GM18861 (cell line): ENCODE measurements around the gene UGT1A4.
"Not testable (repeated sequence)": the region's sequence is repeated elsewhere in the genome, so short reads cannot be mapped to it uniquely, and the experiment has no call there.

ENCODE experiments used
- ATAC-seq: cut with Tn5 transposase; IDR thresholded peaks from one replicate; pipeline ENCODE4 v1.9.1; 2021; ENCODE audit not compliant: unreplicated experiment

Gene UGT1A4

GRCh38 chr2:233699424-233700027, 19.0 kb upstream of the UGT1A4 start:
- ATAC-seq = no peak

DNA sequence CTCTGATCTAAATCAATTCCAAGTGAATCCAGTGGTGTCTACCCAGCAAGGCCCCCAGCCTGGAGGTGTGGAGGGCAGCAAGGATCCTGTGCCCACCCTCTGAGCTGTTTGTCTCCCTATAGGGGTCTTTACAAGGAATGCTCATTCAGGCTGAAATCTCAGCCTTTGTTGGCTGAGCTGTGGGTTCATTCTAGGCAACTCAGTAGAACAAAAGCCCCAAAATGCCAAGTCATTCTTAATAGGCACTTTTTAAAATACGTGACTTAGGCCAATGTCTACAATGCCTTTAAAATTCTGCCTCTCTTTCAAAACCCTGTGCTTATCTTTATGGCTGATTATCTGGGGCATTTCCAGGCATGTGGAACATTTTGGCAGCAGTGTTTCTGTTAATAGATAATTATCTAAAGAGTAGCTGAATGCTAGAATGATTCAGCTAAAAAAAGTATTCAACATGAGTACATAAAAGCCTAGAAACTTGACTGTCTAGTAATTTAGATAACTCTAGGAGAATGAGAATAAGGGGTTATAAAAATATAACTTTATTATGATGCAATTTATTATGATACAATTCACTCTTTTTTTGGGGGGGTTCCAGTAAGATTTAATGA, 18.4 kb upstream of the UGT1A4 start:
- ATAC-seq = no peak

- not testable (repeated sequence) for ATAC-seq
Observed at GRCh38 chr2:233700842-233701241, 17.7 kb upstream of the UGT1A4 start.

- no peak for ATAC-seq
Observed at GRCh38 chr2:233702238-233702637, 16.3 kb upstream of the UGT1A4 start.

DNA sequence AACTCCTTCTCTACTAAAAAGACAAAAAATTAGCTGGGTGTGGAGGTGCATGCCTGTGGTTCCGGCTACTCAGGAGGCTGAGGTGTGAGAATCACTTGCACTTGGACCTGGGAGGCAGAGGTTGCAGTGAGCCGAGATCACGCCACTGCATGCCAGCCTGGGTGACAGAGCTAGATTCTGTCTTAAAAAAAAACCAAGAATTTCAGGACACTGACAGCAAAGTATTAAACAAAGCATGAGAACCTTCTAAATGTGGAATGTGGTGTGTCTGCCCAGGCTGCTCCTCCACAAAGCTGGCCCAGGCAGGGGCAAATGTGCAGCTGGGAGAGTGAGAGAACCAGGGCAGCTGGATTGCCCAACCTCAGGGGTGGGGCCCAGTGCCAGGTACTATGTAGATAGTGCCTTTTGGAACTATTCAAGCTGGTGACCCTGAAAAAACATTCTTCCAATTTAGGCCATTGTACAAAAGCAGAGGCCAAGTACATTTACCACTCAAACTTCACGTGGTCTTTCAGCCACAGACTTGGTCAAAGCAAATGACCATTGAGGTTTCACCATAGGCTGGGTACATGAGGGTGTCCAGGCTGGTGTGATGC, 12.5 kb upstream of the UGT1A4 start:
- no peak for ATAC-seq

DNA sequence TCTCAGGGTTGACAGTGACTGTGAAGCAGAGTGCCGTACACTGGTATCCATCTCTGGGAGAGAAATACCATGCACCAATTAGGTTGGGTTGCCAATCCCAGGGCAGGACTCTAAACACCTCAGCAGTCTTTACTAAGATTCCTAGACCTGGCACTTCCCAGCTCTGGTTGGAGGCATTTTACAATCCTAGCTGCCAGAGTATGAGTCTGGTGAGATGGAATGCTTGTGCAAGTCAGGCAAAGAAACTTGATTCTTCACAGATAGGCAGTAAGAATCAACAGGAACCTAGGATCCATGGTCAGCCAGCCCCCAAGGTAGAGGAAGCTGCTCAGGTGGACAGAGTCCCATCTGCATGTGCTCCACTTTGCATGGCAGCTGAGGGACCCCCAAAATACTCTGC, 11.8 kb upstream of the UGT1A4 start:
- no peak for ATAC-seq

- no peak for ATAC-seq
Observed at GRCh38 chr2:233707940-233708644, 10.4 kb upstream of the UGT1A4 start.

GRCh38 chr2:233708942-233709341, 9.6 kb upstream of the UGT1A4 start:
- ATAC-seq = no peak

DNA sequence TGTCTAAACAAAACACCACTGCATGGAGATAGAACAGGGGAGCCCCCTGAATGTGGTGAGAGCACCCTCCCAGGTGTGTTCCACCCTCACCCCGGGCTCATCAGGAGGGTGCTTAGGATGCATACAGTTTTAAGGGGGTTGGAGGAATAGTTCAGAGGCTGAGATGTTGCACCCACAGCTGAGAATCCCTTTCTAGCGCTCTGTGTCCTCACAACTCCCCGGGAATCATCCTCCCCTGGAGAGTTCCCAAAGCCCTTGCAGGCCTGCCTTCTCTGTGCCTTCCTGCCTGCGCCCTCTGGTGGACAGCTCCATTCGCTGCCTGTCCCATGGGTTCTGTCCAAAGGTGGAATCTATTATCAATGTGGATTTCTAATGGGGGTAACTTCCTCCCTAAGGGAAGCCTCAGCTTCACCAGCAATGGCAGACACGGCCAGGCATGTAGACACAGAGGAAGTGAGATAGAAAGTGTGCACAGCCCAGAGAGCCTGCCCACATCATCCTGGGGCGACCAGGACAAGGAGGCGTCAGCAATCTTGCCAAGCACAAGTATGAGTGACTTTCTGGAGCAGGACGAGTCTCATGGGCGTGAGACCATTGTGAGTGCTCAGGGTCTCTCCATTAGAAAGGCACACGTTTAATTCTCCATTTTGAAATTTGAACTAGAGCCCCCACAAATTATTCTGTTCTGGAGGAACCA, 7.1 kb upstream of the UGT1A4 start:
- ATAC-seq = no peak

DNA sequence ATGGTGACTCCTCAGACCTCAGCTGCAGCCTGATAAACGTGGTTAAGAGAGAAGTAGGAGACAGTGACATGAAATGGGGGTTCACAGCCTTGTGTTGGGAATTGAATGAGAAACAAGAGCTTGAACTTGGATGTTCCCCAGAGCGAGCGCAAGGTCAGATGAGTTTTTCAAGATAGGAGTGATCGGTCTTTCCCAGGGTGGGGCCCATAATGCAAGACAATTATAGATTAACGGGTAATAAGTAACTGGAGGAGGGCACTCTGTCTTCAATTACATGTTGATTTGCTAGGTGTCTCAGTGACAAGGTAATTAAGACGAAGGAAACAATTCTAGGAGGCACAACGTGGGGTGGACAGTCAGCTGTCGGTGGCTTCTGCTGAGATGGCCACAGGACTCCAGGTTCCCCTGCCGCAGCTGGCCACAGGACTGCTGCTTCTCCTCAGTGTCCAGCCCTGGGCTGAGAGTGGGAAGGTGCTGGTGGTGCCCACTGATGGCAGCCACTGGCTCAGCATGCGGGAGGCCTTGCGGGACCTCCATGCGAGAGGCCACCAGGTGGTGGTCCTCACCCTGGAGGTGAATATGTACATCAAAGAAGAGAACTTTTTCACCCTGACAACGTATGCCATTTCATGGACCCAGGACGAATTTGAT, 5.8 kb upstream of the UGT1A4 start, which contains the start of gene UGT1A5:
UGT1A5 (plus strand) TSS at position 297 of the 651 bp plus-strand sequence; CDS start at position 382, 85 bp downstream.
- ATAC-seq = no peak

GRCh38 chr2:233713262-233713615, 5.3 kb upstream of the UGT1A4 start:
- no peak for ATAC-seq

GRCh38 chr2:233714121-233714520, 4.4 kb upstream of the UGT1A4 start:
- no peak for ATAC-seq

- no peak for ATAC-seq
Observed at GRCh38 chr2:233728723-233729301, 10.3 kb downstream of the UGT1A4 start, which contains the start of gene UGT1A3. UGT1A3 (plus strand) TSS chr2:233729042; CDS start chr2:233729127, 85 bp downstream.

- not testable (repeated sequence) for ATAC-seq
Observed at GRCh38 chr2:233736868-233737653, 18.5 kb downstream of the UGT1A4 start.

DNA sequence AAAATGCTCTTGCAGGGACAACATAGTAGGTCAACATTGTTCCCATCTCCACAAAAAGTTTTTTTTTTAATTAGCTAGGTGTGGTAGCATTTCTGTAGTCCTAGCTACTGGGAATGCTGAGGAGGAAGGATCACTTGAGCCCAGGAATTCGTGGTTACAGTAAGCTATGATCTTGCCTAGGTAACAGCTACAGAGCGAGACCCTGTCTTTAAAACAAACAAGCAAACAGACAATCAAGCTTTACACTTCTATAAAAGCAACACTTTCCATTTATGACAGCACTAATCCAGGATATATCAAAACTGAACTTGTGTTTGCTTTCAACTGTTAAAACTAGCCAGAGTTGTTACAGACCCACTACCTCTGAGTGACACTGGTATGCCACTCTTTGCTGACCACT, 22.3 kb downstream of the UGT1A4 start:
- no peak for ATAC-seq

DNA sequence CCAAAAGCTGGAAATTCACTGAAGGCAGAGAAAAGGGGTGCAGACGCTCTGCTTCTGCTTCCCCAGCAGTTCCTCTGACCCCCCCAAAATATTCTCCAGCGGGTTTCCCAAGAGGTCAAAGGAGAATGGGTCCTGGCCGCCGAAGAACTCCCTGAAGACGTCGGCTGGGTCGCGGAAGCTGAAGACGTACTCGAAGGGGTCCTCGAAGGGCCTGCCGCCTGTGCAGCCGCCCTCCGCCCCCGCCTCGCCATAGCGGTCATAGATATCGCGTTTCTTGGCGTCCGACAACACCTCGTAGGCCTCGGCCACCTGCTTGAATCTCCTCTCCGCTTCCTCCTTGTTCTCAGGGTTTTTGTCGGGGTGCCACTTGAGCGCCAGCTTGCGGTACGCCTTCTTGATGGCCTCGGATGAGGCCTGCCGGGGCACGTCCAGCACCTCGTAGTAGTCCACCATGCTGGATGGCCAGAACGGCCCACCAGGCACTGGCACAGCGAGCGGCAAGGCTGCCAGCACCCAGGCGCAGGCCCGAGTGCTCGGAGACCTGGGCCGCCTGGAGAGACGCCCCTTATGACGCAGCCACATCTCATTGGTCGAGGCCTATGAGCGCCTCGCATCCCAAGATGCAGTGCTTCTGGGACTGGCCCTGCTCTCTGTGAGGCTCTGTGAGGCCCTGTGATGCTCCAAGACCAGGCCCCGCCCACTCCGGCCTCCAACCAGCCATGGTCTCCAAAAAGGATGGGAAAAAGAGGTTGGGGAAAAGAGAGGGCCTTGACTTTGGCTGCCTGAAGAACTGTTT, 25.1 kb downstream of the UGT1A4 start:
- no peak for ATAC-seq

DNA sequence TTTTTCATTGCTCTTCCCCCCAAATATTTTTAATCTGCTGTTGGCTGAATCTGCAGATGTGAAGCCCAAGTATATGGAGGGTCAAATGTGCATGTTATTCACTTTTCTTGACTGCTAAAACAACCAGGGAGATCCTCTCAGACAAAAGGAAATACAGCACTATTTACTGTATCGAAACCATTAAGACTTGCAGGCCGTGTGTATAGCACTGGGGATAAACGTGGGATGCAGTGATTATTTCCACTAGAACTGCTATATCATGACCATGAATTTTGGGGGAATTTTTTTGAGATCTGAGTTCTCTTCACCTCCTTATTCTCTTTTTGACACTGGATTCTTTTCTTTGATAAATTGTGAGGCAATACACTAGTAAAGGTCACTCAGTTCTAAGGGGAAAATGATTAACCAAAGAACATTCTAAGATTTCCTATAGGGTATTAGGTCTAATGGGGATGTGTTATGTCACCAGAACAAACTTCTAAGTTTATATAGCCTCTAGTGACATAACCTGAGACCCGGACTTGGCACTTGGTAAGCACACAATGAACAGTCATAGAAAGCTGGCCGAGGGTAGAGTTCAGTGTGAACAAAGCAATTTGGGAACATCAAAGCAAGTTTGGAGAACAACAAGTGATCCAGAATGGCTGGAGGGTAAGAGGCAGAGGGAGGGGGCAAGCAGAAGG, 26.7 kb downstream of the UGT1A4 start:
- no peak for ATAC-seq

- ATAC-seq = not testable (repeated sequence)
Observed at GRCh38 chr2:233745838-233746237, 27.3 kb downstream of the UGT1A4 start.
